ENCODE data around the gene CEP112. TPM values are rescaled to one million over a fixed set of nuclear protein-coding genes. Genes with fewer than 3 reads are reported as not detected.

The CEP112 gene
- total and polyA plus RNA-seq, 2 experiments from 2014 or later, result 4.0 to 4.3 TPM

GRCh38 chr17:65984299-65984698 is 207.6 kb downstream of the CEP112 start:
- no peak overlapping the region for H2AFZ ChIP-seq
- Mint-ChIP-seq H3K4me1 (no peaks in the 10 kb centered on the region), H3K4me3 (no peak overlapping the region), H3K27me3 (ENCODE audit: insufficient read depth, low read depth, poor library complexity) (peaks cover 4% of the 10 kb centered on the region), H3K36me3 (ENCODE audit: low read depth) (peaks cover 7% of the 10 kb centered on the region; the same call in 2 of the 3 replicates), H3K27ac (no peak overlapping the region), H3K9me3 (peaks cover 9% of the 10 kb centered on the region; the same call in 2 of the 3 replicates)
- H3K4me1 ChIP-seq (ENCODE audit: insufficient read depth), result no peaks in the 10 kb centered on the region
- no peak for ATAC-seq
- no peak overlapping the region for H3K4me3 ChIP-seq
- DNase-seq (ENCODE audit: low spot score), result no peak
- no peak overlapping the region for H3K27ac ChIP-seq (ENCODE audit: low read depth)
- no peaks in the 10 kb centered on the region for H3K27me3 ChIP-seq (ENCODE audit: insufficient read depth)
- TF ChIP-seq CREB1 (CRISPR knock-in tag; IDR thresholded peaks at IDR 0.05; ENCODE audit: low read depth) (no peak), JUNB (IDR thresholded peaks at IDR 0.05; ENCODE audit: unreplicated experiment) (no peak), ZNF331 (CRISPR knock-in tag; IDR thresholded peaks at IDR 0.05; ENCODE audit: low read depth) (no peak), CTCF (conservative IDR thresholded peaks at IDR 0.05; ENCODE audit: low read depth in 2 of 2) (no peak)
- H3K79me2 ChIP-seq (replicated peaks; ENCODE audit: insufficient read depth), result no peaks in the 10 kb centered on the region
- no peak overlapping the region for H3K4me2 ChIP-seq
- H4K20me1 ChIP-seq (replicated peaks; ENCODE audit: insufficient read depth), result no peaks in the 10 kb centered on the region
- H3K36me3 ChIP-seq (ENCODE audit: insufficient read depth), result no peaks in the 10 kb centered on the region
- no peaks in the 10 kb centered on the region for H3K9me2 ChIP-seq (ENCODE audit: insufficient read depth)
- H3F3A ChIP-seq (replicated peaks; ENCODE audit: low read depth), result no peaks in the 10 kb centered on the region

DNA sequence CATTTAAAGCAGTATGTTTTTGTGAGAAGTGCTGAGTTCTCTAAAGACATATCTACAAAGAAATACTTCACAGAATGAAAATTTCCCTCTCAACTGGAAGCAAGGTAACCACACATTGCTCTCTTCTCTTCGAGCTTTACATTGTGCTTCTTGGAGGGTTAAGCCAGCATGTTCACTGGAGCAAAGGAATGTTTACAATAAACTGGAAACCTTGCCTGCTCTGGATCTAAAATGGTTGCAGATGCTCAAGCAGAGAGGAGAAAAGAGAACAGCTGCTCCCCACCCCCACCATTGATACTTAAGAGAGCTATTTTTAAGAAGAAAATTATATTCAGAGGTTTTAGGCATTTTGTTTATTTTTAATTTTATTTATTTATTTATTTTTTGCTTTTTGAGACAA is 213.1 kb downstream of the CEP112 start:
- no peak for ATAC-seq
- H3K36me3 ChIP-seq (ENCODE audit: insufficient read depth), result no peaks in the 10 kb centered on the region
- no peak overlapping the region for H3K27ac Mint-ChIP-seq
- H3K79me2 ChIP-seq (replicated peaks; ENCODE audit: insufficient read depth), result no peaks in the 10 kb centered on the region
- H3K4me2 ChIP-seq, result no peak overlapping the region
- no peak for DNase-seq (ENCODE audit: low spot score)
- H3K27me3 Mint-ChIP-seq (ENCODE audit: insufficient read depth, low read depth, poor library complexity), result peaks cover 4% of the 10 kb centered on the region
- no peaks in the 10 kb centered on the region for H3K4me1 ChIP-seq (ENCODE audit: insufficient read depth)
- H3K36me3 Mint-ChIP-seq (ENCODE audit: low read depth), result no peaks in the 10 kb centered on the region
- no peaks in the 10 kb centered on the region for H3K9me2 ChIP-seq (ENCODE audit: insufficient read depth)
- H3K4me3 Mint-ChIP-seq, result no peak overlapping the region
- H3K4me1 Mint-ChIP-seq, result peaks cover 5% of the 10 kb centered on the region; the same call in 2 of the 3 replicates
- H4K20me1 ChIP-seq (replicated peaks; ENCODE audit: insufficient read depth), result no peaks in the 10 kb centered on the region
- H3F3A ChIP-seq (replicated peaks; ENCODE audit: low read depth), result no peaks in the 10 kb centered on the region
- H3K9me3 Mint-ChIP-seq, result no peaks in the 10 kb centered on the region
- H2AFZ ChIP-seq, result no peak overlapping the region
- H3K27ac ChIP-seq (ENCODE audit: low read depth), result no peak overlapping the region
- H3K27me3 ChIP-seq (ENCODE audit: insufficient read depth), result no peaks in the 10 kb centered on the region
- no peak overlapping the region for H3K4me3 ChIP-seq
- TF ChIP-seq EZH2 (IDR thresholded peaks at IDR 0.05; ENCODE audit: low read depth, unreplicated experiment) (no peak), CREB1 (CRISPR knock-in tag; IDR thresholded peaks at IDR 0.05; ENCODE audit: low read depth) (no peak), NANOG (IDR thresholded peaks at IDR 0.05; ENCODE audit: borderline replicate concordance) (no peak), STAT1 (IDR thresholded peaks at IDR 0.05; ENCODE audit: unreplicated experiment) (no peak), EZH2phosphoT487 (IDR thresholded peaks at IDR 0.05; ENCODE audit: unreplicated experiment) (no peak)
- TF ChIP-seq, protein P1, sequence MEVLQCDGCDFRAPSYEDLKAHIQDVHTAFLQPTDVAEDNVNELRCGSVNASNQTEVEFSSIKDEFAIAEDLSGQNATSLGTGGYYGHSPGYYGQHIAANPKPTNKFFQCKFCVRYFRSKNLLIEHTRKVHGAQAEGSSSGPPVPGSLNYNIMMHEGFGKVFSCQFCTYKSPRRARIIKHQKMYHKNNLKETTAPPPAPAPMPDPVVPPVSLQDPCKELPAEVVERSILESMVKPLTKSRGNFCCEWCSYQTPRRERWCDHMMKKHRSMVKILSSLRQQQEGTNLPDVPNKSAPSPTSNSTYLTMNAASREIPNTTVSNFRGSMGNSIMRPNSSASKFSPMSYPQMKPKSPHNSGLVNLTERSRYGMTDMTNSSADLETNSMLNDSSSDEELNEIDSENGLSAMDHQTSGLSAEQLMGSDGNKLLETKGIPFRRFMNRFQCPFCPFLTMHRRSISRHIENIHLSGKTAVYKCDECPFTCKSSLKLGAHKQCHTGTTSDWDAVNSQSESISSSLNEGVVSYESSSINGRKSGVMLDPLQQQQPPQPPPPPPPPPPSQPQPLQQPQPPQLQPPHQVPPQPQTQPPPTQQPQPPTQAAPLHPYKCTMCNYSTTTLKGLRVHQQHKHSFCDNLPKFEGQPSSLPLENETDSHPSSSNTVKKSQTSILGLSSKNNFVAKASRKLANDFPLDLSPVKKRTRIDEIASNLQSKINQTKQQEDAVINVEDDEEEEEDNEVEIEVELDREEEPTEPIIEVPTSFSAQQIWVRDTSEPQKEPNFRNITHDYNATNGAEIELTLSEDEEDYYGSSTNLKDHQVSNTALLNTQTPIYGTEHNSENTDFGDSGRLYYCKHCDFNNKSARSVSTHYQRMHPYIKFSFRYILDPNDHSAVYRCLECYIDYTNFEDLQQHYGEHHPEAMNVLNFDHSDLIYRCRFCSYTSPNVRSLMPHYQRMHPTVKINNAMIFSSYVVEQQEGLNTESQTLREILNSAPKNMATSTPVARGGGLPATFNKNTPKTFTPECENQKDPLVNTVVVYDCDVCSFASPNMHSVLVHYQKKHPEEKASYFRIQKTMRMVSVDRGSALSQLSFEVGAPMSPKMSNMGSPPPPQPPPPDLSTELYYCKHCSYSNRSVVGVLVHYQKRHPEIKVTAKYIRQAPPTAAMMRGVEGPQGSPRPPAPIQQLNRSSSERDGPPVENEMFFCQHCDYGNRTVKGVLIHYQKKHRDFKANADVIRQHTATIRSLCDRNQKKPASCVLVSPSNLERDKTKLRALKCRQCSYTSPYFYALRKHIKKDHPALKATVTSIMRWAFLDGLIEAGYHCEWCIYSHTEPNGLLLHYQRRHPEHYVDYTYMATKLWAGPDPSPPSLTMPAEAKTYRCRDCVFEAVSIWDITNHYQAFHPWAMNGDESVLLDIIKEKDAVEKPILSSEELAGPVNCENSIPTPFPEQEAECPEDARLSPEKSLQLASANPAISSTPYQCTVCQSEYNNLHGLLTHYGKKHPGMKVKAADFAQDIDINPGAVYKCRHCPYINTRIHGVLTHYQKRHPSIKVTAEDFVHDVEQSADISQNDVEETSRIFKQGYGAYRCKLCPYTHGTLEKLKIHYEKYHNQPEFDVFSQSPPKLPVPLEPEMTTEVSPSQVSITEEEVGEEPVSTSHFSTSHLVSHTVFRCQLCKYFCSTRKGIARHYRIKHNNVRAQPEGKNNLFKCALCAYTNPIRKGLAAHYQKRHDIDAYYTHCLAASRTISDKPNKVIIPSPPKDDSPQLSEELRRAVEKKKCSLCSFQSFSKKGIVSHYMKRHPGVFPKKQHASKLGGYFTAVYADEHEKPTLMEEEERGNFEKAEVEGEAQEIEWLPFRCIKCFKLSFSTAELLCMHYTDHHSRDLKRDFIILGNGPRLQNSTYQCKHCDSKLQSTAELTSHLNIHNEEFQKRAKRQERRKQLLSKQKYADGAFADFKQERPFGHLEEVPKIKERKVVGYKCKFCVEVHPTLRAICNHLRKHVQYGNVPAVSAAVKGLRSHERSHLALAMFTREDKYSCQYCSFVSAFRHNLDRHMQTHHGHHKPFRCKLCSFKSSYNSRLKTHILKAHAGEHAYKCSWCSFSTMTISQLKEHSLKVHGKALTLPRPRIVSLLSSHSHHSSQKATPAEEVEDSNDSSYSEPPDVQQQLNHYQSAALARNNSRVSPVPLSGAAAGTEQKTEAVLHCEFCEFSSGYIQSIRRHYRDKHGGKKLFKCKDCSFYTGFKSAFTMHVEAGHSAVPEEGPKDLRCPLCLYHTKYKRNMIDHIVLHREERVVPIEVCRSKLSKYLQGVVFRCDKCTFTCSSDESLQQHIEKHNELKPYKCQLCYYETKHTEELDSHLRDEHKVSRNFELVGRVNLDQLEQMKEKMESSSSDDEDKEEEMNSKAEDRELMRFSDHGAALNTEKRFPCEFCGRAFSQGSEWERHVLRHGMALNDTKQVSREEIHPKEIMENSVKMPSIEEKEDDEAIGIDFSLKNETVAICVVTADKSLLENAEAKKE (CRISPR knock-in tag; IDR thresholded peaks at IDR 0.05), result no peak
- TF ChIP-seq, protein P2, sequence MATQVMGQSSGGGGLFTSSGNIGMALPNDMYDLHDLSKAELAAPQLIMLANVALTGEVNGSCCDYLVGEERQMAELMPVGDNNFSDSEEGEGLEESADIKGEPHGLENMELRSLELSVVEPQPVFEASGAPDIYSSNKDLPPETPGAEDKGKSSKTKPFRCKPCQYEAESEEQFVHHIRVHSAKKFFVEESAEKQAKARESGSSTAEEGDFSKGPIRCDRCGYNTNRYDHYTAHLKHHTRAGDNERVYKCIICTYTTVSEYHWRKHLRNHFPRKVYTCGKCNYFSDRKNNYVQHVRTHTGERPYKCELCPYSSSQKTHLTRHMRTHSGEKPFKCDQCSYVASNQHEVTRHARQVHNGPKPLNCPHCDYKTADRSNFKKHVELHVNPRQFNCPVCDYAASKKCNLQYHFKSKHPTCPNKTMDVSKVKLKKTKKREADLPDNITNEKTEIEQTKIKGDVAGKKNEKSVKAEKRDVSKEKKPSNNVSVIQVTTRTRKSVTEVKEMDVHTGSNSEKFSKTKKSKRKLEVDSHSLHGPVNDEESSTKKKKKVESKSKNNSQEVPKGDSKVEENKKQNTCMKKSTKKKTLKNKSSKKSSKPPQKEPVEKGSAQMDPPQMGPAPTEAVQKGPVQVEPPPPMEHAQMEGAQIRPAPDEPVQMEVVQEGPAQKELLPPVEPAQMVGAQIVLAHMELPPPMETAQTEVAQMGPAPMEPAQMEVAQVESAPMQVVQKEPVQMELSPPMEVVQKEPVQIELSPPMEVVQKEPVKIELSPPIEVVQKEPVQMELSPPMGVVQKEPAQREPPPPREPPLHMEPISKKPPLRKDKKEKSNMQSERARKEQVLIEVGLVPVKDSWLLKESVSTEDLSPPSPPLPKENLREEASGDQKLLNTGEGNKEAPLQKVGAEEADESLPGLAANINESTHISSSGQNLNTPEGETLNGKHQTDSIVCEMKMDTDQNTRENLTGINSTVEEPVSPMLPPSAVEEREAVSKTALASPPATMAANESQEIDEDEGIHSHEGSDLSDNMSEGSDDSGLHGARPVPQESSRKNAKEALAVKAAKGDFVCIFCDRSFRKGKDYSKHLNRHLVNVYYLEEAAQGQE (IDR thresholded peaks at IDR 0.05; ENCODE audit: unreplicated experiment), result no peak
